ENCODE results near the gene PXYLP1.
A peak's percentile ranks its signal among the peaks of the same experiment; 100 is the strongest.

Gene PXYLP1

DNA sequence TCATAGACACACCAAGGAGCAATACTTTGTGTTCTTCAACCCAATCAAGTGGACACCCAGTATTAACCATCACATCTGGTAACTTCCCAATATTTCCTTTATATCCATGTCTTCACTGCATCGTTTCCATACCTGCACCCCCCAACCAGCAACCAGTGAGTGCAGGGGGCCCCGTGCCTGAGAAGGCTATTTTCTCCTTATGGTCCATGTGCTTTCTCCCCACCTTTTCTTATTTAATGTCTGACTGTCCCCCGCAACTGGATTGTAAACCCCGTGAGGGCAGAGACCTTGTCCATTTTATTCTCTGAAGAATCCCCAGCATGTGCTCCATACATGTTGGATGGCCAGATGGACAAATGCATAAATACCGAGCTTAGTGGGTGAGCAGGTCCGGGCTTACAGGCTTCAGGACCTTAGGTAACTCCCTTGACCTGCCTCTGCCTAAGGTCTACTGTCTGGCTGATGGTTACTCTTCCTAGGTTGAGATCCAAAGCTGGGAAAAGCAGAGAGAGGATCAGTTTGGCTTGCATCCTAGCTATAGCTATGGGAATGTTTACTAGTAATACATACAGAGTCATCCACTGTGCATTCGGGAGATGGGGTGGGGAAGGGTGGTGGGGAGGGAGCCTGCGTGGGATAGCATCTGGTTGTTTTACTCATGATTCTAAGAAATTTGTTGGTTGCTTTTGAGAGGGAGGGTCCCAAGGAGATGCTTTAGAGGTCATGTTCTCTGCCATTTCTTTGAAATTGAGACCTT, 41.5 kb downstream of the PXYLP1 start:
- peak; percentile 53 for DNase-seq (ENCODE audit: low spot score)

DNA sequence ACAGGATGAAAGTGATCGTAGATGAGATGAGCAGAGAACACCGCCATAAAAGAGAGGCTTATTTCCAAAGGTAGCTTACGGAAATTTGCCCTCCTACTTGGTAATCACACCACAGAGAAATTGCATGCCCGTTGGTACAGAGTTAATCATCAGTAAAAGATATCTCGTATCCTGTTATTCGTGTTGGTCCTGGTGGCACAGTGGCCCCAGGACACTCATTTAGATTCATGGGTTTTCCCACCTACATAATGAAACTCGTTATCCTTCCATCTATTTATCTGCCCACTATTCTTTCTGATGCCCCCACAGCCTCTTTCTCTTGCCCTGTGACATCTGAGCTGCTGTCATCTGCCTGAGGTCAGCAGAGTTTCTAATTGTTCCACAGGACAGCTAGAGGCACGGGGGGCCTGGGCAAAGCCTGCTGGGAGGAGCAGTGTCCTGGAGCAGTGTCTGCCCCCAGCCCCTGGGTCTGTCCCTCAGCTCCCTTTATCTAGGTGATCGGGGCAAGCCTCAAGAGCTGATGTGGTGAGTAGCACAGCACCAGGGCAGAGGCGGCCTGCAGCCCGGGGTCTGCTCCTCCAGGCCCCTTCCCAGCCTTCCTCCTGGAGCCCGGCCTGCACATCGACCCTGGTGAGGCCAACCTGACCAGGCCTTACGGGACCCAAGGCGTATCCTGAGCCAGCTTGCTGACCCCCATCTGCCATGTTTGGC, 42.2 kb downstream of the PXYLP1 start:
- peak; percentile 53 for DNase-seq (ENCODE audit: low spot score)

- peak; percentile 18 for DNase-seq (ENCODE audit: low spot score)
These were observed 42.9 kb downstream of the PXYLP1 start for GRCh38 chr3:141274411-141275031.

DNA sequence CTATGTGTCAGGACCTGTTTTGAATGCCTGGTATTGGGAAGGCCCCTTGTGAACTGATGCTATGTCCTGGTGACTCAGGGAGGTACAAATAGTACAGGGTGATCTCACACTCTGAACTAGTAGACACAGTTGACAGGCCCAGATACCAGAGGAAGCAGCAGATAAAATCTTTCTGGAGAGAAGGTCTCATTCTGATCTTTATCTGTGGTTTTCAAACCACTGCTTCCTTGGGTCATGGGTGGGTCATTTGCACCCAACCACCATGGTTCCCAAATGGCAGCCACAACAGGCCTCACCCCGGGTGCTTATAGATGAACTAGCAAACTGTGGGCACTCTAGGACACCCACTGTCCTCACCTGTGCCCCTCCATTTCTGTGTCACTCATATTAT, 43.4 kb downstream of the PXYLP1 start:
- no peak for DNase-seq (ENCODE audit: low spot score)

- DNase-seq (ENCODE audit: low spot score), result no peak
These were observed 43.9 kb downstream of the PXYLP1 start for GRCh38 chr3:141275511-141275910.

DNA sequence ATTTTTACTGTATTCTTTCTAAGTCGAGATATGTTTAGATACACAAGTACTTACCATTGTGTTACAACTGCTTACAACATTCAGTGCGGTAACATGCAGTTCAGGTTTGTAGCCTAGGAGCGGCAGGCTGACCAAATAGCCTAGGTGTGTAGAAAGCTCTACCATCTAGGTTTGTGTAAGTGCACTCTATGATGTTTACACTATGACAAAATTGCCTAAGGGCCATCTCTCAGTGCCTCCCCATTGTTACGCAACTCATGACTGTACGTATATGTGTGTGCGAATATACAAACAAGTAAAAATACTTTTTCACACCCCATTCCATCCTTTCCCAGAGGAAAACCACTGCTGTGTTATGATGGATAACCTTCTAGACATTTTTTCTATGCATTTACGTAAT, 44.3 kb downstream of the PXYLP1 start:
- DNase-seq (ENCODE audit: low spot score), result no peak

DNA sequence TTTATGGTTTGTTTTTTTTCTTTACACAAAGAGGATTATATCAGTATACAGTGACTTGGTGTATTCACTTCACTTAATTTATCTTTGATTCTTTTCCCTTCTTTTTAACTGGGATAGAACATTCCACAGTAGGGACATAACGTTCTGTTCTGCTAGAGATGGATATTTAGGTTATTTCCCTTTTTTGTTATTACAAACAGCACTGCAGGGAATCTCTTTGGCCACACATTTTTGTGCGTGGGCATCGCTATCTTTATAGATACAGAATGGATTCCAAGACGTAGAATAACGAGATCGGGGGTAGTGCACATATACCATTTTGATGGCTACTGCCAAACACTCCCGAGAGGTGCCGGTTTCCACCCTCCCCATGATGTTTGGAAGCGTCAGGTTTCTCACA, 44.8 kb downstream of the PXYLP1 start:
- peak; percentile 12 for DNase-seq (ENCODE audit: low spot score)

DNA sequence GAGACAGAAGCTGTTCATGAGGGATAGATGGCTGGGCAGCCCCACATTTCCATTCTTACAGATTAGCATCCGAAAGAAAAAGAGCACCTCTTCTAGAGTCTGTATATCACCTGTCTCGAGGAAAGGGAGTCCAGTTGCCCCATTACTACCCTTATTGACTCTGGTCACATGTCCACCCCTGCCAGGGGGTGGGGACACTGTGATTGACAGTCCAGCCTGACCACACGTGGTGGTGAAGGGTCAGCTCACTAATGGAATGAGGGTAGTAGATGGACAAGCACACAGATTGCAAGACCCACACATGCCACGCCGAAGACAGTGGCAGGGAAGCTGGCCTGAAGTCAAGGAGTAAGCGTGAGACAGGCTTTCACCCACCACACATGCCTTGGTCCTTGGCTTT, 45.8 kb downstream of the PXYLP1 start:
- peak; percentile 23 for DNase-seq (ENCODE audit: low spot score)

- peak; percentile 44 for DNase-seq (ENCODE audit: low spot score)
These were observed 46.8 kb downstream of the PXYLP1 start for GRCh38 chr3:141278196-141279076.

GRCh38 chr3:141279077-141279967, 47.7 kb downstream of the PXYLP1 start:
- DNase-seq (ENCODE audit: low spot score), result peak; percentile 58

- DNase-seq (ENCODE audit: low spot score), result peak; percentile 55
These were observed 48.5 kb downstream of the PXYLP1 start for GRCh38 chr3:141280086-141280485.

- DNase-seq (ENCODE audit: low spot score), result peak; percentile 23
These were observed 49.1 kb downstream of the PXYLP1 start for GRCh38 chr3:141280690-141281089.

- DNase-seq (ENCODE audit: low spot score), result no peak
These were observed 53.9 kb downstream of the PXYLP1 start for GRCh38 chr3:141285570-141285969.

DNA sequence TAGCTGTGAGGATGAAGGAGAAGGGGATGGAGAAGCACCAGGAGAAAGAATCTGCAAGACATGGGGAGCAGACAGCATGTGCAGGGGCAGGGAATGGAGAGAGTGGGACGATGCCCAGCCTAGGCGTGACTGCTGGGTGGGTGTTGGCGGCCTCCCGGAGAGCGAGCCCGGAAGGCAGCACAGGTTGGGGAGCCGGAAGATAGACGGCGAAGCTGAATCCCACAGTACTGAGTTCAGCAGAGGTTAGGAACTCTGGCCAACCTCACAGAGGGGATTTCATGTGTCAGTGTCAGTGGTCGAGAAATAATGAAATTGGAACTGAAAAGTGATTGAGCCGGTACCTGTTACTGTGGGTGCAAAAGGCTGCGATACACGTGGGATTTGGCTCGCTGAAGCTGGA, 55.2 kb downstream of the PXYLP1 start:
- no peak for DNase-seq (ENCODE audit: low spot score)

- peak; percentile 20 for DNase-seq (ENCODE audit: low spot score)
These were observed 55.7 kb downstream of the PXYLP1 start for GRCh38 chr3:141287326-141287725.

DNA sequence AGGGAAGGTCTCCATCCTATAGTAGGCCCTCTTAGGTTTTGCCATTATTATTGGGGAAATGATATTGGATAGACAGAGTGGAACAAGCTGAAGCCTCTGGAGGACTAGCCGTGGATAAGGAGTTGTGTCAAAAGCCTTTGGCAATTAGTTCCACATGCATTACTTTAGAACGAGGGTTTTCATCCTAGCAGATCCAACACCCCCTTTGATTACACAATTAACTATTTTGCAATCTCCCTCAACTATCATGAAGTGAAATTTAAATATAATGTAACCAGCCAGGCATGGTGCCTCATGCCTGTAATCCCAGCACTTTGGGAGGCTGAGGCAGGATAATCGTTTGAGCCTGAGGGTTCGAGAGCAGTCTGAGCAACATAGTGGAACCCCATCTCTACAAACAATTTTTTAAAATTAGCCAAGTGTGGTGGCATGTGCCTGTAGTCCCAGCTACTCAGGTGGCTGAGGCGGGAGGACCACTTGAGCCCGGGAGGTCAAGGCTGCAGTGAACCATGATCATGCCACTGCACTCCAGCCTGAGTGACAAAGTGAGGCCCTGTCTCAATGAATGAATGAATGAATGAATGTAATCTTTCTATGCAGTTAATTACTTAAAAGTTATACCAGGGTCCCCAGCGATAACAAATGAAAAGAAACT, 56.8 kb downstream of the PXYLP1 start:
- no peak for DNase-seq (ENCODE audit: low spot score)

DNA sequence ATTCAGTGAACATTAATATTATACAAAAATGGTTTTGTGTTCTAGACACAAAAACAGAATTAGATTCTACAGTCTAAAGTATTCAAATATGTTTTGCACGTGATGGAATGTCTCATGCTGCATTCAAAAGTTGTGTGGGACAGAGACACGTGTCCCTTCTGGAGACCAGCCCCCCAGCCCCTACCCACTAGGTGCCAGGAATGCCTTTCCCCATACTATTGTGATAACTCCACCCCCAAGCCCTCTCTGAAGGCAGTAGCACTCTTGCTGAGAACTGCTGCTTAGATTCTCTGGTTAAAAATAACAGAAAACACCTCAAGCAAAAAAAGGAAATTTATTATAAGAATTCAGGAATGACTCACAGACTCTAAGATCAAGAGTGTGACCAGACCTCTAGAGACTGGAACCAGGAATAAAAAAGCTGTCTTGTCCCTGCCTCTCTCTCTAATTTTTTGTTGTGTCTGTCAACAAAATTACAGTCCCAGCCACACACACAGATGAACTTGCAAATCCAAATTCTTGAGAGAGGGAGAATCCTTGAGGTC, 57.7 kb downstream of the PXYLP1 start:
- peak; percentile 8 for DNase-seq (ENCODE audit: low spot score)

- no peak for DNase-seq (ENCODE audit: low spot score)
These were observed 60.1 kb downstream of the PXYLP1 start for GRCh38 chr3:141291559-141292355.

DNA sequence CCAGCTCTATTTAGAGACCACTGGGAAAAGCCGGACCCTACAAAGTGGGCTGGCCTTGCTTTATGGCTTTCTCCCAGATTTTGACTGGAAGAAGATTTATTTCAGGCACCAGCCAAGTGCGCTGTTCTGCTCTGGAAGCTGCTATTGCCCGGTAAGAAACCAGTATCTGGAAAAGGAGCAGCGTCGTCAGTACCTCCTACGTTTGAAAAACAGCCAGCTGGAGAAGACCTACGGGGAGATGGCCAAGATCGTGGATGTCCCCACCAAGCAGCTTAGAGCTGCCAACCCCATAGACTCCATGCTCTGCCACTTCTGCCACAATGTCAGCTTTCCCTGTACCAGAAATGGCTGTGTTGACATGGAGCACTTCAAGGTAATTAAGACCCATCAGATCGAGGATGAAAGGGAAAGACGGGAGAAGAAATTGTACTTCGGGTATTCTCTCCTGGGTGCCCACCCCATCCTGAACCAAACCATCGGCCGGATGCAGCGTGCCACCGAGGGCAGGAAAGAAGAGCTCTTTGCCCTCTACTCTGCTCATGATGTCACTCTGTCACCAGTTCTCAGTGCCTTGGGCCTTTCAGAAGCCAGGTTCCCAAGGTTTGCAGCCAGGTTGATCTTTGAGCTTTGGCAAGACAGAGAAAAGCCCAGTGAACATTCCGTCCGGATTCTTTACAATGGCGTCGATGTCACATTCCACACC, 60.9 kb downstream of the PXYLP1 start:
- DNase-seq (ENCODE audit: low spot score), result no peak
